Trophoblast cell (in vitro differentiated cells and primary cell): Measurements from ENCODE around the gene JOSD2.

Experiments used
- DNase-seq, 2 donors: peaks; one replicate each; pipeline ENCODE4 v3.0.0-alpha.2; 2016
- H2AFZ ChIP-seq: 2 replicates; pipeline ENCODE4 v1.6.1; 2013; ENCODE audit warnings: low read length, moderate library complexity, mild to moderate bottlenecking; ENCODE audit not compliant: insufficient read depth, poor library complexity
- H2AK5ac ChIP-seq: 2 replicates; pipeline ENCODE4 v1.6.1; 2013; ENCODE audit warnings: mild to moderate bottlenecking, low read length
- H2BK120ac ChIP-seq: 2 replicates; pipeline ENCODE4 v1.6.1; 2013; ENCODE audit warnings: low read length, mild to moderate bottlenecking, moderate library complexity; ENCODE audit not compliant: insufficient read depth, poor library complexity
- H2BK12ac ChIP-seq: 2 replicates; pipeline ENCODE4 v1.6.1; 2013; ENCODE audit warnings: mild to moderate bottlenecking, low read length, moderate library complexity
- H2BK5ac ChIP-seq: 2 replicates; pipeline ENCODE4 v1.6.1; 2013; ENCODE audit warnings: low read length, low read depth, moderate library complexity, mild to moderate bottlenecking; ENCODE audit not compliant: poor library complexity
- H3K14ac ChIP-seq: 2 replicates; pipeline ENCODE4 v1.6.1; 2013; ENCODE audit warnings: mild to moderate bottlenecking, low read length
- H3K18ac ChIP-seq: 2 replicates; pipeline ENCODE4 v1.6.1; 2013; ENCODE audit warnings: mild to moderate bottlenecking, low read length
- H3K23ac ChIP-seq: 2 replicates; pipeline ENCODE4 v1.6.1; 2013; ENCODE audit warnings: low read length
- H3K27ac ChIP-seq: 2 replicates; pipeline ENCODE4 v1.5.1; 2013; ENCODE audit warnings: low read depth, mild to moderate bottlenecking, inconsistent platforms, low read length, moderate library complexity
- H3K27me3 ChIP-seq: 2 replicates; pipeline ENCODE4 v1.6.1; 2013; ENCODE audit warnings: inconsistent platforms, mild to moderate bottlenecking, low read length, moderate library complexity; ENCODE audit not compliant: insufficient read depth
- H3K36me3 ChIP-seq, 2 experiments: 1 replicate in 1 of 2; 2 replicates in 1 of 2; pipeline ENCODE4 v1.6.1; 2013; ENCODE audit warnings: low read length in 2 of 2, mild to moderate bottlenecking in 2 of 2, moderate library complexity in 1 of 2; ENCODE audit not compliant: insufficient read depth in 2 of 2, control insufficient read depth in 1 of 2
- H3K4ac ChIP-seq: 2 replicates; pipeline ENCODE4 v1.6.1; 2013; ENCODE audit warnings: low read depth, mild to moderate bottlenecking, low read length, moderate library complexity
- H3K4me1 ChIP-seq, 2 experiments: 1 replicate in 1 of 2; 2 replicates in 1 of 2; pipeline ENCODE4 v1.6.1; 2013; ENCODE audit warnings: low read length in 2 of 2, mild to moderate bottlenecking in 2 of 2, moderate library complexity in 1 of 2; ENCODE audit not compliant: insufficient read depth in 2 of 2, control insufficient read depth in 1 of 2
- H3K4me2 ChIP-seq: 2 replicates; pipeline ENCODE4 v1.6.1; 2013; ENCODE audit warnings: inconsistent platforms, mild to moderate bottlenecking, low read length, moderate library complexity
- H3K4me3 ChIP-seq: 2 replicates; pipeline ENCODE4 v1.5.1; 2013; ENCODE audit warnings: mild to moderate bottlenecking, low read depth, low read length, inconsistent platforms
- H3K79me1 ChIP-seq: one replicate; pipeline ENCODE4 v1.6.1; 2013; ENCODE audit warnings: low read length
- H3K79me2 ChIP-seq: 2 replicates; pipeline ENCODE4 v1.6.1; 2013; ENCODE audit warnings: low read length, mild to moderate bottlenecking; ENCODE audit not compliant: control insufficient read depth, insufficient read depth, poor library complexity
- H3K9ac ChIP-seq: 2 replicates; pipeline ENCODE4 v1.6.1; 2013; ENCODE audit warnings: mild to moderate bottlenecking, low read length
- H3K9me3 ChIP-seq: 2 replicates; pipeline ENCODE4 v1.6.1; 2013; ENCODE audit warnings: low read depth, mild to moderate bottlenecking, control low read depth, inconsistent platforms, low read length; ENCODE audit not compliant: insufficient read depth
- H4K12ac ChIP-seq: 2 replicates; pipeline ENCODE4 v1.6.1; 2013; ENCODE audit warnings: low read depth, mild to moderate bottlenecking, low read length, moderate library complexity
- H4K8ac ChIP-seq: 2 replicates; pipeline ENCODE4 v1.6.1; 2013; ENCODE audit warnings: low read depth, mild to moderate bottlenecking, low read length, moderate library complexity
- H4K91ac ChIP-seq: one replicate; pipeline ENCODE4 v1.6.1; 2013; ENCODE audit warnings: low read depth, mild to moderate bottlenecking, low read length, moderate library complexity
- WGBS: extraction: QIAGEN DNeasy Blood & Tissue Kit; methylation state at CpG from one replicate; pipeline ENCODE4 v1.1.7; 2013; ENCODE audit warnings: missing lambda C conversion rate; ENCODE audit not compliant: insufficient read length, insufficient coverage; ENCODE audit errors: extremely low coverage; 5-methylcytosine and 5-hydroxymethylcytosine counted together

Gene JOSD2

GRCh38 chr19:50497022-50497405 lies 14.0 kb downstream of the JOSD2 start:
- Histone ChIP-seq H3K36me3 (no peaks in the 10 kb centered on the region), H3K4me1 (peaks cover 23 to 31% of the 10 kb centered on the region in 2 experiments), H3K9ac (no peak overlapping the region), H4K91ac (peak overlapping the region; percentile 74), H2AK5ac (no peak overlapping the region), H3K9me3 (no peaks in the 10 kb centered on the region), H3K18ac (no peak overlapping the region), H3K79me1 (peaks cover 25% of the 10 kb centered on the region), H2BK12ac (no peak overlapping the region), H3K27me3 (no peaks in the 10 kb centered on the region), H2BK5ac (peak overlapping the region; percentile 33), H3K4me2 (peak overlapping the region; percentile 17), H2AFZ (no peak overlapping the region), H2BK120ac (peak overlapping the region; percentile 15), H3K4ac (peak overlapping the region; percentile 15), H3K14ac (peak overlapping the region; percentile 41), H3K27ac (no peak overlapping the region), H4K8ac (peak overlapping the region; percentile 14), H3K79me2 (peaks cover 3% of the 10 kb centered on the region), H3K4me3 (no peak overlapping the region), H4K12ac (no peak overlapping the region), H3K23ac (no peak overlapping the region)
- DNase-seq: no peak
- no CpG with 5 or more reads among the region's 8 CpGs for WGBS

DNA sequence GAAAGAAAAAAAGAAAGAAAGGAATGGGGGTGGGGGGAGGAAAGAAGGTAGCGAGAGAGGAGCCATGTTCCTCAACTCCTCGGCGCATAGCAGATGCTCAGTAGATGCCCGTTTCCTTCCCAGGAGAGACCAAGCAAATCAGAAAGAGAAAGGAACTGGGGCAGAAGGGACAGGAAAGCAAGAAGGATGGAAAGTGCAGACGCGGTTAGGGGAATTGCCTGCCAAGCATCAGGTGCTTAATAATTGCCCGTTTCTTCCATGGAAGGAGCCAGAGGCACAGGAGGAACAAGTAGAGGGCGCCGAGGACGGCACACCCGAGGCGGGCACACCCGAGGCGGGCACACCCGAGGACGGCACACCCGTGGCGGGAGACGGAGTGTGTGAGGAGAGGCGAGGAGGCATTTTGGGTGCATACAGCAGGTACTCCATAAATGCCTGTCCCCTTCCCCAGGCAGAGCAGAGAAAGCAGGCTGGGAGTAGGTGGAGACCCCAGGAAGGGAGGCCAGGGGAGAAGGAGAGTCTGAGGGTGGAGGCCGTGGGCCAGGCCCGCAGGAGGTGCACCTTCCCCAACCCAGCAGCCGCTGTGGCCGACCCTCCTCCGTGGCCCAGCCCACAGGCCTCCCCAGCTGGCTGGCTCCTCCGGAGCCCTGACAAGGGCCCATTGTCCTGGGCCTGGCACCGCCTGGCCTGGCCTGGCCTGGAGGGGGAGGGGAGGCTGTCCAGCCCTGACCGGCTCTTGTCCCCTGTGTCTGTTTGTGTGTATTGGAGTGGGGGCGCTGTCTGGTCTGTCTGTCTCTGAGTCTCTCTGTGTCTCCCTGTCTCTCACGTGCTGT lies 14.6 kb downstream of the JOSD2 start:
- Histone ChIP-seq H3K36me3 (no peaks in the 10 kb centered on the region), H3K27me3 (no peaks in the 10 kb centered on the region), H2AFZ (no peak overlapping the region), H4K12ac (no peak overlapping the region), H2BK12ac (peak overlapping the region; percentile 0), H4K8ac (no peak overlapping the region), H3K79me2 (peaks cover 3% of the 10 kb centered on the region), H3K79me1 (peaks cover 20% of the 10 kb centered on the region), H3K9ac (no peak overlapping the region), H3K9me3 (no peaks in the 10 kb centered on the region), H3K4me3 (no peak overlapping the region), H2AK5ac (peak overlapping the region; percentile 1), H3K4me1 (peaks cover 20 to 28% of the 10 kb centered on the region in 2 experiments), H4K91ac (peak overlapping the region; percentile 74), H3K27ac (no peak overlapping the region), H3K23ac (no peak overlapping the region), H3K14ac (no peak overlapping the region), H3K18ac (no peak overlapping the region), H2BK5ac (no peak overlapping the region), H3K4me2 (peak overlapping the region; percentile 17), H3K4ac (no peak overlapping the region), H2BK120ac (peak overlapping the region; percentile 19)
- no peak for DNase-seq
- no CpG with 5 or more reads among the region's 30 CpGs for WGBS

GRCh38 chr19:50495020-50495531 lies 15.9 kb downstream of the JOSD2 start:
- no peak for DNase-seq
- peaks cover 12% of the 10 kb centered on the region for H3K79me1 ChIP-seq
- no peak overlapping the region for H3K23ac ChIP-seq
- H4K8ac ChIP-seq: no peak overlapping the region
- H4K91ac ChIP-seq: no peak overlapping the region
- H3K9me3 ChIP-seq: peaks cover 4% of the 10 kb centered on the region
- H3K36me3 ChIP-seq: peaks cover 4% of the 10 kb centered on the region in 2 experiments
- H2BK120ac ChIP-seq: no peak overlapping the region
- H3K4me3 ChIP-seq: no peak overlapping the region
- H3K4me1 ChIP-seq: peaks cover 9 to 20% of the 10 kb centered on the region in 2 experiments
- no peak overlapping the region for H3K4me2 ChIP-seq
- H3K18ac ChIP-seq: no peak overlapping the region
- no peak overlapping the region for H4K12ac ChIP-seq
- H2AFZ ChIP-seq: no peak overlapping the region
- no peak overlapping the region for H3K14ac ChIP-seq
- no CpG with 5 or more reads among the region's 5 CpGs for WGBS
- H3K9ac ChIP-seq: no peak overlapping the region
- no peak overlapping the region for H2AK5ac ChIP-seq
- H3K79me2 ChIP-seq: peaks cover 2% of the 10 kb centered on the region
- H3K4ac ChIP-seq: no peak overlapping the region
- peaks cover 2% of the 10 kb centered on the region for H3K27me3 ChIP-seq
- H2BK12ac ChIP-seq: no peak overlapping the region
- H2BK5ac ChIP-seq: no peak overlapping the region
- no peak overlapping the region for H3K27ac ChIP-seq

DNA sequence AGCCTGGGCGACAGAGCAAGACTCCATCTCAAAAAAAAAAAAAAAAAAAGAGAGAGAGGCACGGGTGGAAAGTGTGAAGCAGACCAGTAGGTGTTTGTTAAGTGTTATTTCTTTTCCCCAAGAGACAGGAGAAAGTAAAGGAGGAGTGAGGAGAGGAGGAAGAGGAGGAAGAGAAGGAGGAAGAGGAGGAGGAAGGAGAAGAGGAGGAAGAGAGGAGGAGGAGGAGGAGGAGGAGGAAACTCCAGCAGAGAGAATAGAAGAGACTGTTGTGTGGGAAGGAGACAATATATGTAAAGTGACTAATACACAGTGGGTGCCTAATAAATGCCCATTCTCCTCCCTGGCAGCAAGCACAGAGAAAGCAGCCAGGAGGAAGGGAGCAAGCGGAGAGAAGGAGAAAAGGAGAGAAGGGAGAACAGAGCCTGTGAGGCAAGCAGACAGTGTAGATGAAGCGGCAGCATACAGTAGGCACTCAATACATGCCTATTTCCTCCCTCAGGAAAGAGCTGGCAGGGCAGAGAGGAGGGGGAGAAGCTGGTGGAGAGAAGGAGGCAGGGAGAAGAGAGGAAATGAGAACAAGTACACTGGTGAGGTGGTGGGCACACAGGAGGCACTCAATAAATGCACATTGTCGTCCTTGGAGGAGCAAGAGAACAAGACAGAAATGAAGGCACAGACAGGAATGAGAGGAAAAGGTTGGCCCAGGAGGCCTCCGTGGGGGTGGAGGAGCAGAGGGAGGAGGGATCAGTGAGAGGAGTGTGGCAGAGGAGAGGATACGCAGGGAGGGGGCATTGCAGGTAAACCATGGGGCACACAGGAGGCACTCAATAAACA lies 16.6 kb downstream of the JOSD2 start:
- no peak overlapping the region for H2AFZ ChIP-seq

More for the DNA sequence above, 16.6 kb downstream of the JOSD2 start:
- peaks cover 8% of the 10 kb centered on the region for H3K79me1 ChIP-seq
- no peak overlapping the region for H2AK5ac ChIP-seq
- peaks cover 4% of the 10 kb centered on the region in 2 experiments for H3K36me3 ChIP-seq
- H3K4me3 ChIP-seq: no peak overlapping the region
- H4K8ac ChIP-seq: no peak overlapping the region
- no peak overlapping the region for H3K4me2 ChIP-seq
- no peak overlapping the region for H2BK120ac ChIP-seq
- H3K9me3 ChIP-seq: peaks cover 4% of the 10 kb centered on the region
- H2BK12ac ChIP-seq: no peak overlapping the region
- no peak overlapping the region for H3K23ac ChIP-seq
- peaks cover 8 to 20% of the 10 kb centered on the region in 2 experiments for H3K4me1 ChIP-seq
- DNase-seq: no peak
- H4K91ac ChIP-seq: no peak overlapping the region
- no peaks in the 10 kb centered on the region for H3K79me2 ChIP-seq
- no peak overlapping the region for H3K9ac ChIP-seq
- no peak overlapping the region for H4K12ac ChIP-seq
- no CpG with 5 or more reads among the region's 7 CpGs for WGBS
- H3K27ac ChIP-seq: no peak overlapping the region
- peaks cover 2% of the 10 kb centered on the region for H3K27me3 ChIP-seq
- no peak overlapping the region for H3K4ac ChIP-seq
- no peak overlapping the region for H3K14ac ChIP-seq
- no peak overlapping the region for H3K18ac ChIP-seq
- no peak overlapping the region for H2BK5ac ChIP-seq
